ENCODE data around the gene KCNH8.

The KCNH8 gene

GRCh38 chr3:19254784-19255338 is 106.6 kb downstream of the KCNH8 start:
- no peak for DNase-seq

- no peak for DNase-seq
These were observed 108.0 kb downstream of the KCNH8 start for GRCh38 chr3:19256313-19256712.

- no peak for DNase-seq
These were observed 115.3 kb downstream of the KCNH8 start for GRCh38 chr3:19263606-19264005.

- no peak for DNase-seq
These were observed 116.1 kb downstream of the KCNH8 start for GRCh38 chr3:19264424-19264823.

GRCh38 chr3:19267040-19267439 is 118.7 kb downstream of the KCNH8 start:
- DNase-seq = no peak

GRCh38 chr3:19270481-19270880 is 122.2 kb downstream of the KCNH8 start:
- DNase-seq = no peak

GRCh38 chr3:19272296-19272695 is 124.0 kb downstream of the KCNH8 start:
- DNase-seq = no peak

- DNase-seq = no peak
These were observed 124.8 kb downstream of the KCNH8 start for GRCh38 chr3:19273091-19273490.

GRCh38 chr3:19274576-19274975 is 126.3 kb downstream of the KCNH8 start:
- no peak for DNase-seq

- no peak for DNase-seq
These were observed 136.7 kb downstream of the KCNH8 start for GRCh38 chr3:19284974-19285373.

- no peak for DNase-seq
These were observed 145.0 kb downstream of the KCNH8 start for GRCh38 chr3:19293295-19293694.

- no peak for DNase-seq
These were observed 146.9 kb downstream of the KCNH8 start for GRCh38 chr3:19295208-19295607.

GRCh38 chr3:19331931-19332330 is 183.6 kb downstream of the KCNH8 start:
- no peak for DNase-seq

- no peak for DNase-seq
These were observed 185.8 kb downstream of the KCNH8 start for GRCh38 chr3:19334120-19334519.

GRCh38 chr3:19338769-19339168 is 190.5 kb downstream of the KCNH8 start:
- DNase-seq = no peak

- no peak for DNase-seq
These were observed 194.1 kb downstream of the KCNH8 start for GRCh38 chr3:19342389-19342788.

GRCh38 chr3:19346759-19347158 is 198.4 kb downstream of the KCNH8 start:
- DNase-seq = no peak

GRCh38 chr3:19347671-19348070 is 199.4 kb downstream of the KCNH8 start:
- DNase-seq = no peak

GRCh38 chr3:19348500-19348899 is 200.2 kb downstream of the KCNH8 start:
- no peak for DNase-seq

GRCh38 chr3:19348941-19349564 is 200.7 kb downstream of the KCNH8 start:
- no peak for DNase-seq

GRCh38 chr3:19357947-19358346 is 209.6 kb downstream of the KCNH8 start:
- no peak for DNase-seq

- DNase-seq = no peak
These were observed 214.8 kb downstream of the KCNH8 start for GRCh38 chr3:19363071-19363470.

GRCh38 chr3:19364148-19364547 is 215.8 kb downstream of the KCNH8 start:
- no peak for DNase-seq

GRCh38 chr3:19365471-19365870 is 217.2 kb downstream of the KCNH8 start:
- DNase-seq = no peak

GRCh38 chr3:19384868-19385267 is 236.6 kb downstream of the KCNH8 start:
- no peak for DNase-seq

Measured in cortex of kidney (tissue), 1 donor.